HEK293 (cell line): ENCODE data around the gene KRT222.

ENCODE experiments used
- CTCF ChIA-PET: fragments of 350-600 bp; formaldehyde crosslinking; extraction: SDS; loops from one replicate; lab custom pipeline; 2021; ENCODE audit warnings: antibody characterized with exemption; lab: Yijun Ruan, JAX
- POLR2A ChIA-PET: fragments of 300-600 bp; formaldehyde crosslinking; extraction: SDS; loops from one replicate; lab custom pipeline; 2020; ENCODE audit warnings: antibody characterized with exemption, inconsistent platforms; lab: Yijun Ruan, JAX
- H3K27ac ChIP-seq: fragments of 200-500 bp; sonication (Bioruptor generic); 2 replicates; pipeline ENCODE4 v1.5.1; 2014; ENCODE audit warnings: low read depth, low read length, control low read depth, inconsistent platforms; ENCODE audit errors: extremely low read depth
- H3K36me3 ChIP-seq, 2 experiments: fragments of 200-500 bp in 1 of 2; sonication (Bioruptor generic) in 1 of 2; 1 replicate in 1 of 2; 2 replicates in 1 of 2; pipeline ENCODE4 v1.5.1; 2014 to 2017; ENCODE audit warnings: inconsistent platforms in 2 of 2, low read length in 2 of 2; ENCODE audit not compliant: control insufficient read depth in 2 of 2, insufficient read depth in 1 of 2
- H3K4me1 ChIP-seq: fragments of 200-500 bp; sonication (Bioruptor generic); 2 replicates; pipeline ENCODE4 v1.5.1; 2014; ENCODE audit warnings: mild to moderate bottlenecking, low read length, inconsistent platforms; ENCODE audit not compliant: control insufficient read depth, insufficient read depth
- H3K4me3 ChIP-seq: 2 replicates; pipeline ENCODE4 v1.5.1; 2011; ENCODE audit warnings: low read depth, mild to moderate bottlenecking, control low read depth, low read length, moderate library complexity
- H3K9me3 ChIP-seq: fragments of 200-500 bp; sonication (Bioruptor generic); 2 replicates; pipeline ENCODE4 v1.5.1; 2014; ENCODE audit warnings: low read depth, low read length, inconsistent platforms; ENCODE audit not compliant: control insufficient read depth, insufficient read depth
- FEZF1 ChIP-seq: fragments of 450-650 bp; formaldehyde crosslinking; IDR thresholded peaks from 2 replicates; pipeline ENCODE4 v1.5.1; 2016; ENCODE audit warnings: missing biosample characterization, missing genetic modification characterization
- INSM2 ChIP-seq: fragments of 450-650 bp; formaldehyde crosslinking; IDR thresholded peaks from 2 replicates; pipeline ENCODE4 v1.5.1; 2016; ENCODE audit warnings: missing biosample characterization, missing genetic modification characterization
- KLF1 ChIP-seq: fragments of 450-650 bp; formaldehyde crosslinking; IDR thresholded peaks from 2 replicates; pipeline ENCODE4 v1.5.1; 2016; ENCODE audit warnings: missing biosample characterization, missing genetic modification characterization
- MZF1 ChIP-seq: fragments of 450-650 bp; formaldehyde crosslinking; IDR thresholded peaks from 2 replicates; pipeline ENCODE4 v1.5.1; 2017; ENCODE audit warnings: missing biosample characterization, missing genetic modification characterization, borderline replicate concordance
- RBAK ChIP-seq: fragments of 450-650 bp; formaldehyde crosslinking; IDR thresholded peaks from 2 replicates; pipeline ENCODE4 v1.5.1; 2016; ENCODE audit warnings: missing biosample characterization, missing genetic modification characterization
- ZBTB48 ChIP-seq: fragments of 450-650 bp; formaldehyde crosslinking; IDR thresholded peaks from 2 replicates; pipeline ENCODE4 v1.5.1; 2016; ENCODE audit warnings: missing biosample characterization, missing genetic modification characterization
- ZNF112 ChIP-seq: fragments of 450-650 bp; formaldehyde crosslinking; IDR thresholded peaks from 2 replicates; pipeline ENCODE4 v1.5.0; 2017; ENCODE audit warnings: missing biosample characterization, missing genetic modification characterization
- ZNF18 ChIP-seq: fragments of 450-650 bp; formaldehyde crosslinking; IDR thresholded peaks from 2 replicates; pipeline ENCODE4 v1.5.1; 2016; ENCODE audit warnings: missing biosample characterization, missing genetic modification characterization
- ZNF202 ChIP-seq: fragments of 450-650 bp; formaldehyde crosslinking; IDR thresholded peaks from 2 replicates; pipeline ENCODE4 v1.5.1; 2016; ENCODE audit warnings: missing biosample characterization, missing genetic modification characterization, borderline replicate concordance
- ZNF23 ChIP-seq: fragments of 450-650 bp; formaldehyde crosslinking; IDR thresholded peaks from 2 replicates; pipeline ENCODE4 v1.5.1; 2016; ENCODE audit warnings: missing biosample characterization, missing genetic modification characterization, borderline replicate concordance
- ZNF26 ChIP-seq: fragments of 450-650 bp; formaldehyde crosslinking; IDR thresholded peaks from 2 replicates; pipeline ENCODE4 v1.5.1; 2016; ENCODE audit warnings: missing biosample characterization, missing genetic modification characterization
- ZNF302 ChIP-seq: fragments of 450-650 bp; formaldehyde crosslinking; IDR thresholded peaks from 2 replicates; pipeline ENCODE4 v1.5.1; 2016; ENCODE audit warnings: missing biosample characterization, missing genetic modification characterization, low read depth
- ZNF311 ChIP-seq: fragments of 450-650 bp; formaldehyde crosslinking; IDR thresholded peaks from 2 replicates; pipeline ENCODE4 v1.5.1; 2017; ENCODE audit warnings: missing biosample characterization, missing genetic modification characterization, borderline replicate concordance
- ZNF449 ChIP-seq: fragments of 450-650 bp; formaldehyde crosslinking; IDR thresholded peaks from 2 replicates; pipeline ENCODE4 v1.5.1; 2017; ENCODE audit warnings: missing biosample characterization, mild to moderate bottlenecking, missing genetic modification characterization, moderate library complexity
- ZNF48 ChIP-seq: fragments of 450-650 bp; formaldehyde crosslinking; IDR thresholded peaks from 2 replicates; pipeline ENCODE4 v1.5.1; 2016; ENCODE audit warnings: missing biosample characterization, missing genetic modification characterization
- ZNF513 ChIP-seq: fragments of 450-650 bp; IDR thresholded peaks from 2 replicates; pipeline ENCODE4 v1.5.1; 2018; ENCODE audit warnings: missing biosample characterization, missing genetic modification characterization
- ZNF558 ChIP-seq: fragments of 450-650 bp; formaldehyde crosslinking; IDR thresholded peaks from 2 replicates; pipeline ENCODE4 v1.5.1; 2016; ENCODE audit warnings: missing biosample characterization, missing genetic modification characterization
- ZNF600 ChIP-seq: fragments of 450-650 bp; formaldehyde crosslinking; IDR thresholded peaks from 2 replicates; pipeline ENCODE4 v1.5.1; 2016; ENCODE audit warnings: missing biosample characterization, missing genetic modification characterization
- ZNF785 ChIP-seq: fragments of 450-650 bp; formaldehyde crosslinking; IDR thresholded peaks from 2 replicates; pipeline ENCODE4 v1.5.1; 2016; ENCODE audit warnings: missing biosample characterization, missing genetic modification characterization
- ZNF791 ChIP-seq: fragments of 450-650 bp; formaldehyde crosslinking; IDR thresholded peaks from 2 replicates; pipeline ENCODE4 v1.5.1; 2016; ENCODE audit warnings: missing biosample characterization, missing genetic modification characterization
- ZNF843 ChIP-seq: fragments of 450-650 bp; formaldehyde crosslinking; IDR thresholded peaks from 2 replicates; pipeline ENCODE4 v1.5.1; 2016; ENCODE audit warnings: missing biosample characterization, missing genetic modification characterization
- ZXDB ChIP-seq: fragments of 450-650 bp; formaldehyde crosslinking; IDR thresholded peaks from 2 replicates; pipeline ENCODE4 v1.5.1; 2016; ENCODE audit warnings: missing biosample characterization, missing genetic modification characterization
- TF ChIP-seq, protein P1 (sequence below): fragments of 450-650 bp; formaldehyde crosslinking; IDR thresholded peaks from 2 replicates; pipeline ENCODE4 v1.5.1; 2016; ENCODE audit warnings: missing biosample characterization, missing genetic modification characterization

Gene KRT222

DNA sequence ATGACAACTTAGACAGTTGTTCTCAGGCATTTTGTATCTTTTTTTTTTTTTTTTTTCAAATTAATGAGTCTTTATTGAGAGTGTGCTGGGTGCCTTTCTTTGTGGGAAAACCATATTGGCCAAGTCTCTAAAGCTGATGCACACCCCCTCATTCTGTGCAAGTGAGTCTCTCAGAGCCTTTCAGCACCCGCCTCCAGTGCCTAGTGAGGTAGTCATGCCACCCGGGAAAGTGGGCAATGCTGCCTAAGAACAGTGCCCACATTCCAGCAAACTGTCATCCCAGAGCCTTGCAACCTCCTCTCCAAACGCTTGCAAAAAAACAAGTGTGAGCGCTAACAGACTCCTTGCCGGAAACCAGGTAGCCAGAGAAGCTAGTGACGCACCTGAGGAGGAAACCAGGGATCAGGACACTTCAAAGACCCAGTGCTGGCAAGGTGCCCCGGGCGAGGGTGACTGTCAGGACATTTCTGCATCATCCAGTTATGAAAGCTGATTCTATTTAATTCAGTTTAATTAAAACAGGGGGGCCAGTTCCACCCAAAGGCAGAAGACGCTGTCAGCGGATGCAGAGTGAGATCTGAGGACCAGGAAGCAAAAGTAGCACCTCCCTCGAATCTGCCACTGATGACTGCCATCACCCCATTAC, 52.3 kb downstream of the KRT222 start (continued):
- no peak for TF ChIP-seq ZNF202 (tag by site-specific recombination)
- no peak for TF ChIP-seq ZNF600 (tag by site-specific recombination)
- no peak for TF ChIP-seq KLF1 (tag by site-specific recombination)
- no peak for TF ChIP-seq ZNF23 (tag by site-specific recombination)
- TF ChIP-seq INSM2 (tag by site-specific recombination): no peak
- TF ChIP-seq ZNF558: no peak

- Histone ChIP-seq H3K36me3 (no peaks in the 10 kb centered on the region), H3K27ac (no peak overlapping the region), H3K4me3 (no peak overlapping the region), H3K9me3 (no peaks in the 10 kb centered on the region), H3K4me1 (no peaks in the 10 kb centered on the region)
- ChIA-PET CTCF (no interaction called here), POLR2A (interaction anchor here (0.6 kb wide), 1 partner anchor 10 kb away, joined by 4 read pairs; no protein-coding TSS in a partner anchor)
- TF ChIP-seq ZNF449 (tag by site-specific recombination): no peak
- no peak for TF ChIP-seq ZNF112 (tag by site-specific recombination)
- no peak for TF ChIP-seq ZNF785 (tag by site-specific recombination)
- TF ChIP-seq ZNF843: no peak
- no peak for TF ChIP-seq RBAK (tag by site-specific recombination)
- no peak for TF ChIP-seq ZNF791
- TF ChIP-seq ZNF18 (tag by site-specific recombination): no peak
- TF ChIP-seq ZNF302: no peak
- TF ChIP-seq FEZF1 (tag by site-specific recombination): no peak
- no peak for TF ChIP-seq ZNF26
- TF ChIP-seq ZBTB48 (tag by site-specific recombination): no peak
- TF ChIP-seq, protein P1, sequence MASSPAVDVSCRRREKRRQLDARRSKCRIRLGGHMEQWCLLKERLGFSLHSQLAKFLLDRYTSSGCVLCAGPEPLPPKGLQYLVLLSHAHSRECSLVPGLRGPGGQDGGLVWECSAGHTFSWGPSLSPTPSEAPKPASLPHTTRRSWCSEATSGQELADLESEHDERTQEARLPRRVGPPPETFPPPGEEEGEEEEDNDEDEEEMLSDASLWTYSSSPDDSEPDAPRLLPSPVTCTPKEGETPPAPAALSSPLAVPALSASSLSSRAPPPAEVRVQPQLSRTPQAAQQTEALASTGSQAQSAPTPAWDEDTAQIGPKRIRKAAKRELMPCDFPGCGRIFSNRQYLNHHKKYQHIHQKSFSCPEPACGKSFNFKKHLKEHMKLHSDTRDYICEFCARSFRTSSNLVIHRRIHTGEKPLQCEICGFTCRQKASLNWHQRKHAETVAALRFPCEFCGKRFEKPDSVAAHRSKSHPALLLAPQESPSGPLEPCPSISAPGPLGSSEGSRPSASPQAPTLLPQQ (tag by site-specific recombination): no peak
- no peak for TF ChIP-seq ZXDB (tag by site-specific recombination)
- TF ChIP-seq ZNF311 (tag by site-specific recombination): no peak
- TF ChIP-seq MZF1 (tag by site-specific recombination): no peak
- TF ChIP-seq ZNF48 (tag by site-specific recombination): no peak
- no peak for TF ChIP-seq ZNF513 (tag by site-specific recombination)
These were observed 53.0 kb downstream of the KRT222 start for GRCh38 chr17:40611840-40612474.
